ENCODE data around the gene SLC12A8. TPM values are rescaled to one million over a fixed set of nuclear protein-coding genes. Genes with fewer than 3 reads are reported as not detected.

Gene SLC12A8
- polyA plus RNA-seq, 1 experiment = 8.4 TPM

DNA sequence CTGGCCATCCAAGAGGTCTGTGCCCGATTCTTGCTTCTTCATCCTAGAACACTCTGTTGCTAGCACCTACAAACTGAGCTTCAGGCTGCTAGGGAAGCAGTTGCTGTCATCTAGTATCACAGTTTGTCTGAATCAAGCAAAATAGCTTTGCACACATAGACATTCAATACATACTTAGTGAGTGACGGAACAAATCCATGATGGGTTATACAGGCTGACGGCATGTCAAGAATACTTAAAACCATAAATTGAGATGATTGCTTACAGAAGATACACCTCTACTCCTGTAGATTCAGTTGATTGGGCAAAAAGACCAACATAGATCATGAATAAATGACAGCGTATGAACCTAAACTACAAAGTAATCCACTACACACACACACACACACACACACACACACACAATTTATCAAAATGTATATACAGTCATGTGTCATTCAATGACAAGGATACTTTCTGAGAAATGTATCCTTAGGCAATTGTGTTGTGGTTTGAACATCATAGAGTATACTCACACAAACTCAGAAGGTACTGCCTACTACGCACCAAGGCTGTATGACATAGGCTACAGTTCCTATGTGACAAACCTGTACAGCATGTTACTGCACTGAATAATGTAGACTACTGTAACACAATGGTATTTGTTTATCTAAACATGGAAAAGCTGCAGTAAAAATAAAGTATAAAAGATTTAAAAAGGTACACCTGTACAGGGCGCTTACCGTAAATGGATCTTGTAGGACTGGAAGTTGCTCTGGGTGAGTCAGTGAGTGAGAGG lies 142.4 kb downstream of the SLC12A8 start:
- DNase-seq (ENCODE audit: low read depth) = no peak
- Histone ChIP-seq H3K4me3 (ENCODE audit: low read depth, low read length) (no peak overlapping the region), H3K36me3 (ENCODE audit: control insufficient read depth, insufficient read depth, low read length) (no peaks in the 10 kb centered on the region), H3K27me3 (ENCODE audit: control insufficient read depth, insufficient read depth, low read length) (no peaks in the 10 kb centered on the region)
- TF ChIP-seq, protein P1, sequence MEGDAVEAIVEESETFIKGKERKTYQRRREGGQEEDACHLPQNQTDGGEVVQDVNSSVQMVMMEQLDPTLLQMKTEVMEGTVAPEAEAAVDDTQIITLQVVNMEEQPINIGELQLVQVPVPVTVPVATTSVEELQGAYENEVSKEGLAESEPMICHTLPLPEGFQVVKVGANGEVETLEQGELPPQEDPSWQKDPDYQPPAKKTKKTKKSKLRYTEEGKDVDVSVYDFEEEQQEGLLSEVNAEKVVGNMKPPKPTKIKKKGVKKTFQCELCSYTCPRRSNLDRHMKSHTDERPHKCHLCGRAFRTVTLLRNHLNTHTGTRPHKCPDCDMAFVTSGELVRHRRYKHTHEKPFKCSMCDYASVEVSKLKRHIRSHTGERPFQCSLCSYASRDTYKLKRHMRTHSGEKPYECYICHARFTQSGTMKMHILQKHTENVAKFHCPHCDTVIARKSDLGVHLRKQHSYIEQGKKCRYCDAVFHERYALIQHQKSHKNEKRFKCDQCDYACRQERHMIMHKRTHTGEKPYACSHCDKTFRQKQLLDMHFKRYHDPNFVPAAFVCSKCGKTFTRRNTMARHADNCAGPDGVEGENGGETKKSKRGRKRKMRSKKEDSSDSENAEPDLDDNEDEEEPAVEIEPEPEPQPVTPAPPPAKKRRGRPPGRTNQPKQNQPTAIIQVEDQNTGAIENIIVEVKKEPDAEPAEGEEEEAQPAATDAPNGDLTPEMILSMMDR (IDR thresholded peaks at IDR 0.05; ENCODE audit: insufficient read depth, low read depth, low read length) = no peak
- CTCF ChIA-PET = interaction anchor here (0.6 to 1.3 kb wide), 2 partner anchors 9 to 109 kb away, joined by 3 to 5 read pairs; no protein-coding TSS in a partner anchor
- POLR2A ChIA-PET = no interaction called here

DNA sequence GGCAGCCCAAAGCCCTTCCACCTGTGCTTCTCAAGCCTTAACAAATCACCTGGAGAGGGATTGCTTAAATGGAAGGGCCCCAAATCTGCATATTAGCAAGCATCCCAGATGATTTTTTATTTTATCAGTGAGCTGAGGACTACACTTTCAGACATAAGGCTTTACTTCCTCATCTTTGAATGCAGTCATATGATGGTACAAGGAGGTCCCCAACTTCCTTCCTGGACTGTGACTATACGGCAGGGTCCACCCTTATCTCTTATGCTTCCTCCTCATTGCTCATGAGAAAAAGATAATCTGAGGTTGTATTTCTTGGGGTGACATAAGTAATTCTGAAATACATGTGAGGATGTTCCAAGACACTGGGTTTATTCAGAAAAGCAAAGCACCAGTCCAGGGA lies 143.1 kb downstream of the SLC12A8 start:
- no peaks in the 10 kb centered on the region for H3K36me3 ChIP-seq (ENCODE audit: control insufficient read depth, insufficient read depth, low read length)
- no peaks in the 10 kb centered on the region for H3K27me3 ChIP-seq (ENCODE audit: control insufficient read depth, insufficient read depth, low read length)
- ChIA-PET CTCF (interaction anchor here (0.6 to 1.3 kb wide), 2 partner anchors 10 to 110 kb away, joined by 3 to 5 read pairs; no protein-coding TSS in a partner anchor), POLR2A (no interaction called here)
- no peak for DNase-seq (ENCODE audit: low read depth)
- H3K4me3 ChIP-seq (ENCODE audit: low read depth, low read length) = no peak overlapping the region
- TF ChIP-seq, protein P1 (IDR thresholded peaks at IDR 0.05; ENCODE audit: insufficient read depth, low read depth, low read length) = no peak

DNA sequence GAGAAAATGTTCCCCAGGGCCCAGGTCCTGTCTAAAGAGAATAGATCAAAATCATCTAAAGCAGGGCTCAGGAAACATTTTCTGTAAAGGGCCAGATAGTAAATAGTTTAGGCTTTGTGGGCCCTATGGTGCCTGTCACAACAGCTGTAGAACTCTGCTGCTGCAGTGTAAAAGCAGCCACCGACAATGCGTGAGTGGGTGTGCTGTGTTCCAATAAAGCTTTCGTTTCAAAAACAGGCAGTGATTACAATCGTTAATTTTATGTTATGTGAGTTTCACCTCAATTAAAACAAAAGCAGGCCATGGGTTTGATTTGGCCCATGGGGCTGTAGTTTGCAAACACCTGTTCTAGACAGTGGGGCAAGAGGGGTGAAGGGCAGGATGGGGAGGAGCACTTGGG lies 144.3 kb downstream of the SLC12A8 start:
- CTCF ChIA-PET = interaction anchor here (0.7 kb wide), 1 partner anchor 40 kb away, joined by 3 read pairs; no protein-coding TSS in a partner anchor
- TF ChIP-seq, protein P1 (IDR thresholded peaks at IDR 0.05; ENCODE audit: insufficient read depth, low read depth, low read length) = no peak
- no peak overlapping the region for H3K4me3 ChIP-seq (ENCODE audit: low read depth, low read length)
- H3K36me3 ChIP-seq (ENCODE audit: control insufficient read depth, insufficient read depth, low read length) = no peaks in the 10 kb centered on the region
- no peak for DNase-seq (ENCODE audit: low read depth)
- no peaks in the 10 kb centered on the region for H3K27me3 ChIP-seq (ENCODE audit: control insufficient read depth, insufficient read depth, low read length)
- POLR2A ChIA-PET = no interaction called here

DNA sequence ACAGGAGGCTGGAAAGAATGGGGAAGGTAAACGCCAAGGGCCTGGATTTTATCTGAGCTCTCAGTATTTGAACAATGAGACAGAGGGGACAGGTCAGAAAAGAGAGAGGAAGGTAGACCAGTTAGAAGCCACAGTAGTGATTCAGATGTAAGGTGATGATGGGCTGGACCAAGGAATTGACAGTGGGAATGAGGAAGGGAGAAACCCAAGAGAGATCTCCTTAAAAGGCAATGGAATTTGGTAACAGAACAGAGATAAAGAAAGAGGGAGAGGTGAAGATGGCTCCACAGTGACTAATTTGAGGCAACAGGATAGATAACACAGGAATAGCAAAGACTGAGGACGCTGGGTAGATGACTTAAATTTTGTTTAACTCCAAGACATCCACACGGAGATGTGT lies 145.3 kb downstream of the SLC12A8 start:
- H3K36me3 ChIP-seq (ENCODE audit: control insufficient read depth, insufficient read depth, low read length) = no peaks in the 10 kb centered on the region
- no peak overlapping the region for H3K4me3 ChIP-seq (ENCODE audit: low read depth, low read length)
- ChIA-PET CTCF (no interaction called here), POLR2A (no interaction called here)
- DNase-seq (ENCODE audit: low read depth) = no peak
- no peaks in the 10 kb centered on the region for H3K27me3 ChIP-seq (ENCODE audit: control insufficient read depth, insufficient read depth, low read length)
- TF ChIP-seq, protein P1 (IDR thresholded peaks at IDR 0.05; ENCODE audit: insufficient read depth, low read depth, low read length) = no peak

DNA sequence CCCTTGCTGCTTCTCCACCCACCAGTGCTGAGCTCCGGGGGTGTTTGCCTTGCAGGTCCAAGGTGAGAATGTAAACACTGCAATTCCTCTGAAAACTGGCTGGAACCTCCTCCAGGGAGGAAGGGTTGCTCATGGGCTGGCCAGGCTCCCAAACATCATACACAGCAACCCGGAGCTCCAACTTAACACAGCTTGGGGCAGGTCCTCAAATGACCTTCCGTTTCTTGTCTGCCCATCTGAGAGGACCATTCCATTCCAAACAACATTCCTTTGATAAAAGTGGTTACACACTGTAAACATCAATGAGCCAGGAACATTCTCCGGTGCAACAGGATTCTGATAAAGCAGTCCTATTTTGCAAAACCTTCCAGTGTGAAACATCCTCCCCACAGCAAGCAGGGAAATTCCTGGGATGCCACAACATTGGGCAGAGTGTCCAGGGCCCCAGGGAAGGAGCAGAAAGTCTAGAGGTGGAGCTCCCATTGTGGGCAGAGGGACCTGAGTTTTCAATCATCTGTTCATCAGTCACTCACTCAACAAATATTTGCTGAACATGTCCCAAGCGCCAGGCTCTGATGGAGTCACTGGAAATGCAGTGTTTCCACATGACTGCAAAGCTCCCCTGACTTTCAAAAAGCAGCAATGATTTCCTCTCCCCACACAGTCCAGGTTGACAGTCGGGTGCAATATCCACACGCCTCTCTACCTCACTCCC lies 149.5 kb downstream of the SLC12A8 start:
- Histone ChIP-seq H3K27me3 (ENCODE audit: control insufficient read depth, insufficient read depth, low read length) (no peaks in the 10 kb centered on the region), H3K4me3 (ENCODE audit: low read depth, low read length) (no peak overlapping the region), H3K36me3 (ENCODE audit: control insufficient read depth, insufficient read depth, low read length) (no peaks in the 10 kb centered on the region)
- POLR2A ChIA-PET = interaction anchor here (0.6 to 1.0 kb wide), 4 partner anchors 18 to 364 kb away, joined by 3 read pairs; no protein-coding TSS in a partner anchor
- CTCF ChIA-PET = interaction anchor here (1.1 to 1.4 kb wide), 3 partner anchors 9 to 100 kb away, joined by 4 to 6 read pairs (median 5); no protein-coding TSS in a partner anchor
- TF ChIP-seq, protein P1 (IDR thresholded peaks at IDR 0.05; ENCODE audit: insufficient read depth, low read depth, low read length) = no peak
- DNase-seq (ENCODE audit: low read depth) = peak; percentile 92

Measured in BJ (cell line).